Skeletal muscle tissue (tissue), 4 donors: ENCODE data around the gene FADS6. TPM values are rescaled to one million over a fixed set of nuclear protein-coding genes. Genes with fewer than 3 reads are reported as not detected.

Experiments used
- H3K27ac ChIP-seq: one replicate; pipeline ENCODE4 v1.7.0; 2013; ENCODE audit warnings: mild to moderate bottlenecking, low read depth, low read length, inconsistent platforms
- H3K27me3 ChIP-seq, 3 donors: one replicate each; pipeline ENCODE4 v1.7.0; 2013; ENCODE audit warnings: low read length in 3 of 3; ENCODE audit not compliant: control insufficient read depth in 3 of 3, insufficient read depth in 3 of 3
- H3K36me3 ChIP-seq, 3 donors: one replicate each; pipeline ENCODE4 v1.7.0; 2013; ENCODE audit warnings: low read length in 3 of 3; ENCODE audit not compliant: control insufficient read depth in 3 of 3, insufficient read depth in 3 of 3
- H3K4me1 ChIP-seq, 3 donors: one replicate each; pipeline ENCODE4 v1.7.0; 2013; ENCODE audit warnings: low read length in 3 of 3, mild to moderate bottlenecking in 3 of 3; ENCODE audit not compliant: control insufficient read depth in 3 of 3, insufficient read depth in 3 of 3
- H3K4me3 ChIP-seq, 3 donors: one replicate each; pipeline ENCODE4 v1.7.0; 2013; ENCODE audit warnings: low read length in 3 of 3
- H3K9ac ChIP-seq, 3 donors: one replicate each; pipeline ENCODE4 v1.7.0; 2013; ENCODE audit warnings: low read length in 3 of 3, mild to moderate bottlenecking in 3 of 3, moderate library complexity in 2 of 3, low read depth in 1 of 3
- H3K9me3 ChIP-seq, 3 donors: one replicate each; pipeline ENCODE4 v1.7.0; 2013; ENCODE audit warnings: low read length in 3 of 3; ENCODE audit not compliant: control insufficient read depth in 3 of 3
- total RNA-seq: library from RNA; depleted of rRNA; stranded (reverse); fragments of >200 nt; gene quantifications from one replicate; pipeline ENCODE4 v1.2.3, GENCODE V29; 2014
- donor health status: Osteomylitis.

Gene FADS6
- total RNA-seq, 1 donor from 2014 or later: not detected

GRCh38 chr17:74833501-74834377, 59.7 kb downstream of the FADS6 start:
- Histone ChIP-seq H3K27ac (no peak overlapping the region), H3K9ac (peak overlapping the region in 1 of 3 donors; percentile 32), H3K4me1 (no peaks in the 10 kb centered on the region), H3K36me3 (peaks cover 7 to 18% (median 8%) of the 10 kb centered on the region in 3 donors), H3K9me3 (no peaks in the 10 kb centered on the region), H3K27me3 (no peaks in the 10 kb centered on the region), H3K4me3 (no peak overlapping the region)

GRCh38 chr17:74832421-74832820, 61.0 kb downstream of the FADS6 start:
- H3K4me1 ChIP-seq: no peaks in the 10 kb centered on the region
- H3K27me3 ChIP-seq: no peaks in the 10 kb centered on the region
- H3K9ac ChIP-seq: no peak overlapping the region

GRCh38 chr17:74831444-74832146, 61.8 kb downstream of the FADS6 start:
- Histone ChIP-seq H3K4me1 (no peaks in the 10 kb centered on the region), H3K9me3 (no peaks in the 10 kb centered on the region), H3K27ac (no peak overlapping the region)

More at GRCh38 chr17:74832421-74832820, 61.0 kb downstream of the FADS6 start:
- Histone ChIP-seq H3K27ac (no peak overlapping the region), H3K36me3 (peaks cover 7 to 16% (median 8%) of the 10 kb centered on the region in 3 donors), H3K9me3 (no peaks in the 10 kb centered on the region), H3K4me3 (no peak overlapping the region)

GRCh38 chr17:74830861-74831260, 62.6 kb downstream of the FADS6 start:
- Histone ChIP-seq H3K36me3 (peaks cover 1 to 8% (median 4%) of the 10 kb centered on the region in 3 donors), H3K27me3 (no peaks in the 10 kb centered on the region), H3K4me1 (no peaks in the 10 kb centered on the region), H3K4me3 (no peak overlapping the region), H3K27ac (no peak overlapping the region), H3K9me3 (no peaks in the 10 kb centered on the region), H3K9ac (no peak overlapping the region)

More at GRCh38 chr17:74831444-74832146, 61.8 kb downstream of the FADS6 start:
- Histone ChIP-seq H3K27me3 (no peaks in the 10 kb centered on the region), H3K9ac (no peak overlapping the region), H3K4me3 (no peak overlapping the region), H3K36me3 (peaks cover 6 to 12% (median 8%) of the 10 kb centered on the region in 3 donors)

GRCh38 chr17:74827800-74828199, 65.6 kb downstream of the FADS6 start:
- Histone ChIP-seq H3K9ac (no peak overlapping the region), H3K27ac (no peak overlapping the region), H3K4me1 (peaks cover 0 to 3% (median 3%) of the 10 kb centered on the region in 3 donors), H3K36me3 (peaks cover 0 to 10% (median 4%) of the 10 kb centered on the region in 3 donors), H3K9me3 (no peaks in the 10 kb centered on the region), H3K4me3 (no peak overlapping the region), H3K27me3 (no peaks in the 10 kb centered on the region)

Other genes with a start within 250 kb of the FADS6 start
- gene CD300LF, start 180.7 kb downstream of the FADS6 start, total RNA-seq: 0.52 TPM
- gene RAB37, start 156.4 kb downstream of the FADS6 start, total RNA-seq: 1.0 TPM
- 5.2 TPM for gene NHERF1, start 145.0 kb downstream of the FADS6 start, total RNA-seq
- 17.7 TPM for gene NAT9, start 117.3 kb downstream of the FADS6 start, total RNA-seq
- 2.1 TPM for gene GRIN2C, start 33.7 kb downstream of the FADS6 start, total RNA-seq
- 3.7 TPM for gene FDXR, start 20.6 kb downstream of the FADS6 start, total RNA-seq
- under 0.01 TPM for gene USH1G, start 29.6 kb upstream of the FADS6 start, total RNA-seq
- gene OTOP2, start 30.6 kb upstream of the FADS6 start, total RNA-seq: not detected
- not detected for gene OTOP3, start 42.3 kb upstream of the FADS6 start, total RNA-seq
- 3.7 TPM for gene HID1, start 79.1 kb upstream of the FADS6 start, total RNA-seq
- gene CDR2L, start 94.0 kb upstream of the FADS6 start, total RNA-seq: 2.6 TPM
- gene MRPL58, start 119.0 kb upstream of the FADS6 start, total RNA-seq: 20.9 TPM
- 247 TPM for gene ATP5PD, start 153.3 kb upstream of the FADS6 start, total RNA-seq
- 9.4 TPM for gene KCTD2, start 153.6 kb upstream of the FADS6 start, total RNA-seq
- gene SLC16A5, start 194.3 kb upstream of the FADS6 start, total RNA-seq: 4.2 TPM
- gene ARMC7, start 216.3 kb upstream of the FADS6 start, total RNA-seq: 1.0 TPM
- gene NT5C, start 238.1 kb upstream of the FADS6 start, total RNA-seq: 32.9 TPM